Measurements from ENCODE around the gene DDX59. TPM values are rescaled to one million over a fixed set of nuclear protein-coding genes. Genes with fewer than 3 reads are reported as not detected.

The DDX59 gene
- total RNA-seq, 1 donor from 2014 or later, result 17.7 TPM

- no peak overlapping the region for H3K4me3 ChIP-seq (ENCODE audit: low read length in 3 of 3)
- H3K9ac ChIP-seq (ENCODE audit: low read depth in 1 of 3, low read length in 3 of 3), result no peak overlapping the region
- no peaks in the 10 kb centered on the region for H3K36me3 ChIP-seq (ENCODE audit: control insufficient read depth in 3 of 3, insufficient read depth in 3 of 3, low read length in 3 of 3)
- H3K27me3 ChIP-seq (ENCODE audit: control insufficient read depth in 3 of 3, insufficient read depth in 3 of 3, low read length in 3 of 3), result no peaks in the 10 kb centered on the region
- no peaks in the 10 kb centered on the region for H3K9me3 ChIP-seq (ENCODE audit: control insufficient read depth in 3 of 3, low read length in 3 of 3)
- H3K4me1 ChIP-seq (ENCODE audit: control insufficient read depth in 3 of 3, insufficient read depth in 3 of 3, low read length in 3 of 3), result peaks cover 3 to 6% (median 4%) of the 10 kb centered on the region in 3 donors
- no peak overlapping the region for H3K27ac ChIP-seq (ENCODE audit: low read depth, low read length)
Measured at GRCh38 chr1:200624679-200625335, 44.9 kb downstream of the DDX59 start.

GRCh38 chr1:200620273-200621131, 49.2 kb downstream of the DDX59 start, which contains the start of gene KIF14:
Gene KIF14, minus strand, starts transcription at chr1:200620751. Its CDS starts 2,028 bp downstream, at chr1:200618723.
- Histone ChIP-seq H3K36me3 (ENCODE audit: control insufficient read depth in 3 of 3, insufficient read depth in 3 of 3, low read length in 3 of 3) (no peaks in the 10 kb centered on the region), H3K27ac (ENCODE audit: low read depth, low read length) (no peak within 1 kb of the TSS), H3K4me1 (ENCODE audit: control insufficient read depth in 3 of 3, insufficient read depth in 3 of 3, low read length in 3 of 3) (peaks cover 3 to 6% (median 4%) of the 10 kb centered on the region in 3 donors)

DNA sequence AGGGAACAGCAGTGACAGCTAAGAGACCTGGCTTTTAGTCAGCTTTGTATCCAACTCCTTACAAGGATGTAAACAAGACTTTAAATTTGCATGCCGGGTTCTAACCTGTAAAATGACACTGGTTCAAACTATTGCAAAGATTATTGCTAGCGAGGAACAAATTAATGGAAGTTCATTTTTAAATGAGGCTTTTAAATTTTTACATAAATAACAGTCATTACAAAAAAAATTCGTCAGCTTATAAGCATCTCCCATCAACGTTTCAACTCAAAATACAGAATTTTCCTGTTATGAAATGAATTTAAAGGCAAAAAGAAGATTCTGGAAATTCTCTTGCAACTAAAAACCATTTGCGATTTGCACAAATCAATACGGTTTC, 49.8 kb downstream of the DDX59 start:
- H3K36me3 ChIP-seq (ENCODE audit: control insufficient read depth in 3 of 3, insufficient read depth in 3 of 3, low read length in 3 of 3), result no peaks in the 10 kb centered on the region
- peak overlapping the region; percentile 83 to 88 (median 83) for H3K4me3 ChIP-seq (ENCODE audit: low read length in 3 of 3)
- no peak overlapping the region for H3K27ac ChIP-seq (ENCODE audit: low read depth, low read length)
- no peaks in the 10 kb centered on the region for H3K27me3 ChIP-seq (ENCODE audit: control insufficient read depth in 3 of 3, insufficient read depth in 3 of 3, low read length in 3 of 3)
- H3K9ac ChIP-seq (ENCODE audit: low read depth in 1 of 3, low read length in 3 of 3), result peak overlapping the region; percentile 71 to 81 (median 77)
- peaks cover 3 to 6% (median 4%) of the 10 kb centered on the region in 3 donors for H3K4me1 ChIP-seq (ENCODE audit: control insufficient read depth in 3 of 3, insufficient read depth in 3 of 3, low read length in 3 of 3)
- no peaks in the 10 kb centered on the region for H3K9me3 ChIP-seq (ENCODE audit: control insufficient read depth in 3 of 3, low read length in 3 of 3)

More at GRCh38 chr1:200620273-200621131, 49.2 kb downstream of the DDX59 start, which contains the start of gene KIF14:
- Histone ChIP-seq H3K4me3 (ENCODE audit: low read length in 3 of 3) (peak within 1 kb of the TSS; percentile 83 to 88 (median 83)), H3K27me3 (ENCODE audit: control insufficient read depth in 3 of 3, insufficient read depth in 3 of 3, low read length in 3 of 3) (no peaks in the 10 kb centered on the region), H3K9ac (ENCODE audit: low read depth in 1 of 3, low read length in 3 of 3) (peak within 1 kb of the TSS; percentile 71 to 81 (median 77)), H3K9me3 (ENCODE audit: control insufficient read depth in 3 of 3, low read length in 3 of 3) (no peaks in the 10 kb centered on the region)

- H3K4me1 ChIP-seq (ENCODE audit: control insufficient read depth in 3 of 3, insufficient read depth in 3 of 3, low read length in 3 of 3), result no peaks in the 10 kb centered on the region
- no peak overlapping the region for H3K9ac ChIP-seq (ENCODE audit: low read depth in 1 of 3, low read length in 3 of 3)
- no peak overlapping the region for H3K4me3 ChIP-seq (ENCODE audit: low read length in 3 of 3)
- H3K27me3 ChIP-seq (ENCODE audit: control insufficient read depth in 3 of 3, insufficient read depth in 3 of 3, low read length in 3 of 3), result no peaks in the 10 kb centered on the region
- no peaks in the 10 kb centered on the region for H3K36me3 ChIP-seq (ENCODE audit: control insufficient read depth in 3 of 3, insufficient read depth in 3 of 3, low read length in 3 of 3)
- no peaks in the 10 kb centered on the region for H3K9me3 ChIP-seq (ENCODE audit: control insufficient read depth in 3 of 3, low read length in 3 of 3)
- H3K27ac ChIP-seq (ENCODE audit: low read depth, low read length), result no peak overlapping the region
Measured at GRCh38 chr1:200610846-200611245, 58.9 kb downstream of the DDX59 start.

DNA sequence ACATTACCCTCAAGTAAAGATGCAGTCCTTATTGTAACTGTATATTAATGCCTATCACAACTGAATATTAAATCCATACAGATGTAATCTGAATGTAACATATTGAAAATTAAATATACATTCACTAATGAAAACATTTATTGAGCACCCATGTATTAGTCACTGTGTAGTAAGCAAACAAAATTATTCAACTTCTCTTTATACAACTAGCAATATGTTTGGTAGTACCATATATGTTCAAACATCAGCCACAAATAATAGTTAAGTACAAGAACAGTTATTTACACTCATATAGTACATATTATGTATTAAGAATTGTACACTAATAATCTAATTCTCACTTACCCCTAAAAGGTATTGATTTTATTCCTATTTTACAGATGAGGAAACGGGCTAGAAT, 67.1 kb downstream of the DDX59 start:
- H3K4me1 ChIP-seq (ENCODE audit: control insufficient read depth in 3 of 3, insufficient read depth in 3 of 3, low read length in 3 of 3), result no peaks in the 10 kb centered on the region
- H3K27me3 ChIP-seq (ENCODE audit: control insufficient read depth in 3 of 3, insufficient read depth in 3 of 3, low read length in 3 of 3), result no peaks in the 10 kb centered on the region
- H3K4me3 ChIP-seq (ENCODE audit: low read length in 3 of 3), result no peak overlapping the region
- H3K36me3 ChIP-seq (ENCODE audit: control insufficient read depth in 3 of 3, insufficient read depth in 3 of 3, low read length in 3 of 3), result no peaks in the 10 kb centered on the region
- H3K9me3 ChIP-seq (ENCODE audit: control insufficient read depth in 3 of 3, low read length in 3 of 3), result no peaks in the 10 kb centered on the region
- H3K27ac ChIP-seq (ENCODE audit: low read depth, low read length), result no peak overlapping the region
- no peak overlapping the region for H3K9ac ChIP-seq (ENCODE audit: low read depth in 1 of 3, low read length in 3 of 3)

Other genes starting within 250 kb of the DDX59 start
- 1.0 TPM for gene KIF14, start 49.2 kb downstream of the DDX59 start, total RNA-seq
- 23.0 TPM for gene CAMSAP2, start 69.0 kb upstream of the DDX59 start, total RNA-seq
- gene GPR25, start 203.1 kb upstream of the DDX59 start, total RNA-seq, result not detected
- 0.52 TPM for gene INAVA, start 225.0 kb upstream of the DDX59 start, total RNA-seq

All from skeletal muscle tissue (tissue), 4 donors.